GM21717 (cell line): Measurements from ENCODE around the gene GABRB2.
A peak's percentile ranks its signal among the peaks of the same experiment; 100 is the strongest.
"Not testable (repeated sequence)": the region's sequence is repeated elsewhere in the genome, so short reads cannot be mapped to it uniquely, and the experiment has no call there.

Experiments used
- ATAC-seq: cut with Tn5 transposase; IDR thresholded peaks from one replicate; pipeline ENCODE4 v1.9.1; 2021; ENCODE audit warnings: mild to moderate bottlenecking, moderate library complexity; ENCODE audit not compliant: unreplicated experiment

Gene GABRB2

DNA sequence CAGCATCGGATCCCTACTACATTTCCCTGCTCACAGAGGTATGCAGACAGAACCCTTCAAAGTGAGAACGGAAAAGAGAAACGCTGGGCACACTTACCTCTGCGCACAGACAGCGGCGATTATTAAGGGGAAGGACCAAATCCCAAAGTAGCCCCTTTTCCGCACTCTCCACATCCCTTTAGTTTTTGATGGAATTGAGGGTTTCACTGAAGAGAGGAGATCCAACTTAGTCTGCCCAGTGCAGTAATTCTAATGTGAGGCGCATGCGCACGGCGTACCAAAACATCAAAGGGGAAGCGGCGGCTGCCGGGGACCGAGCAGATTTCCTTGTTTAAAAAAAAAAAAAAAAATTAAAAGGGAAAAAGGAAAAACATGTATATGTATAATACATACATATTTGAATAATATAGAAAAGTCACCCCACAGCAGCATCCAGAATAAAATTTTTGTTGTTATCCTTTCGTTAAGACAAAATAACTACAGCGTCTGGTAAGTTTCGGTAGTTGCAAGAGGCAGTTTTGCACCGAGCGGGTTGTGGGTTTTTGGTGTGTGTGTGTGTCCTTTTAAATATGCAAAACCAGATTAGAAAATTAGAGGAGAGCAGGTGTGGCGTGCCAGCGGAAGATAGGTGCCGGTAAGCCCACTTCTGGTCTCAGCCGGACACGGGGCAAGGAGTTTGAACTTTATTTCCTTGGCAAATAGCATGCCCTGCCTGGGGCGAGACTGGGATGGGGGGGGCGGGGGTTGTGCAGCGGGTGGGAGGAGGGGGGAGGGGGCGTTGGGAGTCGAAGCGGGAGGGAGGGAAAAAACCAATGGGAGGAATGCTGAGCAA is at the start of gene GABRB2:
TSS of gene GABRB2 (minus strand) at position 256 of the 832 bp plus-strand sequence. CDS start at position 174, 82 bp downstream.
- peak; percentile 82 for ATAC-seq

DNA sequence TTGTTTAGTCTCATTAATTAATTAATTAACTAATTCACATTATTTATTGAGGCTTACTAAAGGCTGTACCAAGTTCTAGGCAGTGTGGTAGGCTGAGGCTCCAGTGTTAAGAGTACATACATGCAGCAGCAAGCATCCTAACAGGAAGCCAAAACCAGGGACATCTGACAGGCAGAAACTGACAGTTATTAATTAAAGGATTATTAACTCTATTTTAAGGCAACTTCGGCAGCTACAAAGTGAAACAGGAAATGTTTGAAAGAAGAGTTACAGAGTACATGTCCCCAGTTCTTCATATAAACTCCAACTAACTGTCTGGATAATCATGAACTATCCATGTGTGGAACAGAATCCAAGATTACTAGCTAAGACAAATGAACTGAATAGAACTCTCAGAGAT is 39.3 kb upstream of the GABRB2 start:
- ATAC-seq = no peak

DNA sequence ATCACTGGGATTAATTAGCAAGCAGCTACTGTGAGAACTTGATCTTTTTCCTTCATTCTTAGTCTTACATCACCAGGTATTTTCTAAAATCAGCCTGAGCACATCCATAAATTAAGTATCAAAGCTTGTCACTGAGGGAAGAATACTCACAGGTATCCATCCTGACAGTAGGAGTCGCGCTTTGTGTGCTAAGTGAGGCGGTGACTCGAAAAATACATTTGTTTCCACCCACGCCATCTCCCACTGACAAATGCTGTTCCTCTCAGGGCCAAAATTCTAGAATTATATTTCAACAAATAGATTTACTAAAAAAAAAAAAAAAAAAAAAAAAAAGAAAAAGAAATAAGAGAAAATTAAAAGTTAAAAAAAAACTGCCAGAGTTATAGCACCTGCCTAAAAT is 34.1 kb upstream of the GABRB2 start:
- no peak for ATAC-seq

DNA sequence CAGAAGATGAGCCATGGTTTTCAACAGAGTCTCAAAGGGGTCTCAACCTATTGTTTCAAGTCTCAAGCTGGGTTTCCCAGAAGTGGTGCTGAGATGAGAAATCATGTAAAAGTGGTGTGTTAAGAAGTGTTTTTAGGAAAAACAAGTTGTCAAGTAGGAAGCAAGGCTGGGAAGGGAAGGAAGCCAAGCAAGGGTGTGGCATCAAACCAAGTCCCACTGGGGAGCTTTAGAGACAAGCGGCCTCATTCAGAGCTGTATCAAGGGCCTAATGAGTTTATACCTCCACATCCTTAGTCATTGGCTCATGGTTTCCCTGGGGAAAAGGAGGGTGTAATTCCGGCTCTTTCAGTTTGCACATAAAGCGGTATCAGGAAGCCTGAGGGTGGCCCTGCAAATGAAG is 26.4 kb upstream of the GABRB2 start:
- ATAC-seq = no peak

DNA sequence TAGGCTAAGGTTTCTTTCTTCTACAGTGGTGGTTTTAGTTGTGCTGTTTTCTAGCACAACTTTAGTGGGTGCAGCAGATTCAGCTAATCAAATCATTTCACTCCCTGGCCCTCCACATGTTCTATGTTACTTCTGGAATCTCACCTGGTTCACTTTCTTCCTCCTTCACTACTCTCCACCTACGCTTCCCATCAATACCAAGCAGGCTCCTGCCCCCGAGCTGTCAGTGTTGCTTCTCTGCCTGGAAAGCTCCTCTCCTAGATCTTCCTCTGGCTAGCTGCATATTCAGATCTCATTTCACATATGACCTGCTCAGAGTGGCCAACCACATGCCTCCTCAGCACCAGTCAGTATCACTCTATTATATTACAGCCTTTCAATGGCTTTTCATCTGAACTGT is 19.6 kb upstream of the GABRB2 start:
- ATAC-seq = no peak

DNA sequence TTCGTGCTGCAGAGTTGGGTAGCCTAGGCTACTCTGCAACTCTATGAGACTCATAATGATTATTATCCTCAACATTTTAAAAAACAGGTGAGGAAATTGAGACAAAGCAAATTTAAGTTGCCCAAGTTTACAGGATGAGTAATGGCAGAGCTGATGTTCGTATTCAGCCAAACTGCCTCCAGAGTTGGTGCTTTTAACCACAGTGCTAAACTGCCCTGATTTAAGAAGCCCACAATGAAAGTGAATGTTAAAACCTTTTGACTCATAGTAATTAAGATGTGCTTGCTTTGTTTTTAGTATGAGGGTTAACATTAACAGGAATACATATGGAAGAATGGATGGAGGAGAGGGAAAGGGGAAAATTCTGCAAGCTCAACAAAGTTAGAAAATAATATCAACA is 15.9 kb upstream of the GABRB2 start:
- ATAC-seq = no peak

DNA sequence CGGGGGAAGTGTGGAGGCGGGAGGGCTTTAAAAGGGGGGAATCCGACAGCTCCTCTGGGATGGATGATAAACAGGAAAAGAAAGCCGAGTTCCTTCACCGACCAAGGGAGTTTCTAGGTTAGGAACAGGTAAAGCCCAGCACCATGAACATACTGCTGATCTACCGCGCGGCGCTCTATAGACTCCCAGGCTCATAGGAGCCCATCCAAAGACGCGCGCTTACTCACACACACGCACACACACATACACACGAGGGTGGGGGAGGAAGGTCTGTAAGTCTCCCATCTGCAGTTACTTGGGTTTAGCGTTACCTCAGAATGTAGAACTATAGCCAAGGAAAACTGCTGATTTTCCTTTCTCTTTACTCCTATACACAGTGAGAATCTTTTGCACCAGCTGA is 2.6 kb upstream of the GABRB2 start:
- ATAC-seq = no peak

DNA sequence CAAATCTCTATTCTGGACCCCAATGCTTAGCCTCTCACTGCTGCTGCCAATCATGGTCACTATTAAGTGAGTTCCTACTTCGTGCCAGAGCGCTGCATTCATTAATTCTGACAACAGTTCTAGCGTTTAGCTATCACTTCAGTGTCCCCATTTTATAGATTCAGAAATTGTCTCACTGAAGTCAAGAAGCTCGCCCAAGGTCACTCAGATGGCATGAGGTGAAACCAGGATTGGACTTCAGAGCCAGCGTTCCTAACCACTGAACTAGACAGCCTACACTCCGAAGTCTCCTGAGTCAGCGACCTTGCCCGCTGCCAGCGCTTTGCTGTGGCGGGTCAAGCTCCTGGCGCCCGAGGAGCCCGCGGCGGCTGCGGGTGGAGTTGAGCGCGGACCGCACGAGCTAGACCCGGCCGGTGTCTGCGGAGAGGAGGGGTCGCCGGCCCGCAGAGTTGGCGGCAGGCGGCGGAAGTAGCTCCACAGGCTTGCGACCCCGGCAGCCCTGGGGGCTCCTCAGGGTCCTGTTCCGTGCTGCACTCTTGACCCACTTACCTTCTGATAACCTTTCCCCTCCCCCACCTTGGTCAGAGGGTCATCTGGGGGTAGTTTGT is 2.1 kb upstream of the GABRB2 start:
- no peak for ATAC-seq

DNA sequence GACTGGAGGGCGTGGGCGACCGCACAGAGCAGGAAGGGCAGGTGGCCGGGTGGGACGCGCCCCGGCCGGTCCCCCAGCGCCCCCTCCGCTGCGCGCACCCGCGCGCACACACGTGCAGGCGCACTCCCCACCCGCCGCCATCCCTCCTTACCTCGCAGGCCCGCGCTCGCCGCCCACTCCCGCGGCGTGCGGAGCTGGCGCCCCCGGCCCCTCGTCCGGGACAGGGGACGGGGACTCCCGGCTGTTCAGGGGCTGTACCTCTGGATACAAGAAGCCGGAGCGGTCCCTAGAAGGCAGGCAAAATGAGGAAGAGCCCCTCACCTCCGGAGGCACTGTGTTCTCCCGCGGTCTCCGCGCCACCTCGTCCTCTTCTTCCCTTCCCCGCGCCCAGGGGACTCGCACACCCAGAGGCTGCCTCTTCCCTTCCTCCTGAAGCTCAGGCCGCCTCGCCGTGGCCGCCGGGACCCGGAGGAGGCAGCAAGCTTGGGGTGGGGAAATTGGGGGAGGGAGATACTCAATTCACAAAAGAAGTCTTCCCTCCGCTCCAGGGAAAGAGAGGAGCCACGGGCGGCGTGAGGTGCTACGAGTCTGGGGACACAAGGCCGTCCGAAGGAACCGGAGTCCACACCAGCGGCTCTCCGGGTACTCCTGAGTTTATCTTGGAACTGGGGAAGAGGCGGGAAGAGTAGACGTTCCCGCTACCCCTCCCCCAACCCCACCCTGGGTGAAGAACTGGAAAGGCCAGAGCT is 1.4 kb upstream of the GABRB2 start:
- ATAC-seq = no peak

DNA sequence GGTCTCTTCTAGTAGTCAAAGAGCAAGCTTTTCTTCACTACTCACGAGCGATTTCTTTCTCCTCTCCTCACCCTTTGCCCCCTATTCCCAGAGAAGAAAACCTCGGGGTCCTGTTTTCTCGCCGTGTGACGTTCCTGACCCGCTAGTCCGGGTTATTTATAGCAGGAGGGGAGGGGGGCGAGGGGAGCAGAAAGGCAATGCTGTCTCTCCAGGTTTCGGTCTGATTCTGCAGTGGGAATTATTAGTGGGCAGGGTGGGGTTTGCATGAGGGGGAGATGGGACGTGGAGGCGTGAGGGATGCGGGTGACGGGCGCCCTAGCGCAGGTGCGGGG is 847 bp upstream of the GABRB2 start:
- no peak for ATAC-seq

DNA sequence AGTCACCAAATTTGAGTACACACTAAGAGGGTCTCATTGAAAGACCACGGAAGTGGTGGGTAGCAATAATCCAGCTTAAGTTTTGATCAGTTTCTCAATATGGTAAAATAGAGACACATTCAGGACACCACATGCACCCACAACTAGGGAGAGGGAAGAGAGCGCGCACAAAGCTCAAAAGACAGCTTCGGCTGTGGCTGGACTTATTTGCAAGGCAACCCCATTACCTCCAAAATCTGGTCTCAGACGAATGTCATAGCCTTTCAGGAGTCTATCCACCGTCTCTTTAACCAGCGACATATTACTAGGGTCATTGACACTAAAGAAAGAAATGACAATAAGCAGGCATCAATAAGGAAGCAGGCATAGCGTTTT is 443 bp downstream of the GABRB2 start:
- ATAC-seq = peak; percentile 14

DNA sequence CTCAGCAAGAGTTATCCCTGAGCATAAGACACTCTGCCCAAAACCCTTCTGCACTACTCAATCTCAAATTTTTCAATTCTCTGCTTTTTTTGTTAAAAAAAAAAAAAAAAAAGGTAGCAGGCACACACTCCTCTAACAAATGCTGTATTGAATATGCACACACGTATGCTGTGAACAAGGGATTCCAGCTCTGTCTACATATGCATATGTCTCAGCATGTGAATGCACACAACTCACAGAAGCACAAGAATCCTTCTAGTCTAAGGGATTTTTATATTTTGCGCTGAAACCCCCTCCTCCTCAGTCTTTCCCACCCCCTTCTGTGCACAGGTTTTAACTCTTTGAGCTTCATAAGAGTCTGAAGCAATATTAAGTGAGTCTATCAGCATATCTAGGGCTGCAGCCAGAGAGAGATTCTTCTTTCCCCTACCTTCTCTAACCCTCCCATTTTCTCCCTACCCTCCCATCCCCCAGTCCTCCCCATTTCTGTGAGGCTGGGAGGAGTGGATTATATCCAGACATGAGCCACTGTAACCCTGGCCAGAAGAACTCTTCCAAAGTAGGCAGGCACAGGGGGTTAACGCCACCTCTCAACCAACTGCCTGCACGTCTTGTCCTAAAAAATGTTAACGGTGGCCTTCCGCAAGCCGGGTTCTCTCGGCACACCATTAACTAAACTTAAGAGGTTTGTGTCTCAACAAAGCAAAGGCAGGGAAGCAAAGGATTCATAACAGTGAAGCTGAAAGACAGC is 1.0 kb downstream of the GABRB2 start:
- ATAC-seq = no peak

DNA sequence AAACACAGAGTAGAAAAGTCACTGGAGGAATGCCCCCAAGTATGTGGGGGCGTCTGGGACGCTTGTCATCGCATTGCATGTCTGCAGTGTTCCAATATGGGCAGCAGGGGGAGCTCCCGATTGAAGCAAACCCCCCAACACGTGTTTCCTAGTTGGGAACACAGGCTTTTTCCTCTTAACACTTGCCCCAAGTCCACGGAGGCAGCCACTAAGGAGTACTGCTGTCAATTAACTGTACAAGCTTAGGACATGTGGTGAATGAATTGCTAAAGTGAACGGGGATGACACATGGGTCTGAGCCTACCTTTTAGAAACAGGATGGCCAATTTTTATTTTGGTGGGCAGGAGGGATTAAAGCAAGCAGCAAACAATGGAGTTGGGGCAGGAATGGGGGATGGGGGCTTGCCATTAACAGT is 2.2 kb downstream of the GABRB2 start:
- peak; percentile 54 for ATAC-seq

DNA sequence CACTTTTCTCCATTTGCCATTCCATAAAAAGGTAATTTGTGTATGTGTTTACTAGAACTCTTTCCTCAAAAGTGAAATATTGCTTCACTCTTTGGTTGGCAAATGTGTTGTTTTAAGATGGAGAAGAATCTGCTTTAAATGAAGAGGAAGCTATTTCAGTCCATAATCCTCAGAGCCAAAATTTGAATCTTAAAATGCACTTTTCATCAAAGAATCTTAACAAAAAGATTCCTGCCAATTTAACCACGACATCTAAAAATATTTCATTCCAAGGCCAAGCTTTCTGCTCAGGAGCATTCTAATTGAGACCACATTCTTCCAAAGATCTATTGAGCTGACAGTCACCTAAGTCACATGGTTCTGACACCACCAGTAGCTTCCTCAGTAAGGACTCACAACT is 7.5 kb downstream of the GABRB2 start:
- no peak for ATAC-seq

DNA sequence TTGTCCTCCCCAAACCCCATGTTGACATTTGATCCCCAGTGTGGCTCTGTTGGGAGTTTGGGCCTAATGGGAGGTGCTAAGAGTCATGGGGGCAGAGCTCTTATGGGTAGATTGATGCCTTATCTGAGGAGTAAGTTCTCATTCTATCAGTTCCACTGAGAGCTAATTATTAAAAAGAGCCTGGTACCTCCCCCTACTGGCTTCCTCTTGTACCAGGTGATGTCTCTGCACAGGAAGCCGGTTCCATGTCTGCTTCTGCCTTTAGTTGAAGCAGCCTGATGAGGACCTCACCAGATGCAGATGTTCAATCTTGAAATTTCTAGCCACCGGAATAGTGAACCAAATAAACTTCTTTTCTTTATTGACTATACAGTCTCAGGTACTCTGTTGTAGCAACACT is 10.8 kb downstream of the GABRB2 start:
- ATAC-seq = peak; percentile 85

DNA sequence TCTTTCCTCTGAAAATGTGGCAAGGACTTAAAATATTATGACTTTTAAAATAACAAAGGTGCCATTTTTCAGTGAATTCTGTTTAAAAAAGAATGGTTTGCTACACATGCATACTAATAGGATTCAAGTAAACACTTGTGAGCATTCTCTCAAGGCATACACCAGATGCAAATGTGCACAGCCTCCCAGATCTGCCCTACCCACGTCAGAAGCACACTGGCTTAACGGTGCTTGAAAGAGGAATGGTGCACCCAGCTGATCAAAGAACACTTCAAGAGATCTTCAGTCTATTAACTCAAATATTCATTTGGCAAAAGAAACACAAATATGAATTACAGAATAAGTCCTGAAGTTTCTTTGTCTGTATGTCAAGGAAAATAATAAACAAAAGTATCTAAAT is 15.8 kb downstream of the GABRB2 start:
- ATAC-seq = no peak

DNA sequence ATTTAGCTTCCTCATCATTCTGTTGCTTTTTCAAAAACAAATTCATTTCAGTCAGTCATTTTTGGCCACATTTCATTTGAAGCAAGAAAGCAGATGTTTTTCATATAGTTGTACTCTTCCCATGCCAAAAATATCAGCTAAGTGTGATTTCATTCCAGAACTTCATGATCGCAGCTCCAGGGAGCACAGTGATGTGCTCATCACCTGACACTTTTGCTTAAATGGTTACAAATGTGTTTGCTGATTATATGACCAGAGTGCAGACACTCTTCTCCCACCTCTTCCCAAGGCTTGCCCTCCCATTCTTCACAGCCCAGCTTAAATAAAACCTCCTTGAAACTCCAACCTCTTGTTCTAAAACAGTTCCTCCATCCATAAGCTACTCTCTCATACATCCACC is 32.6 kb downstream of the GABRB2 start:
- no peak for ATAC-seq

DNA sequence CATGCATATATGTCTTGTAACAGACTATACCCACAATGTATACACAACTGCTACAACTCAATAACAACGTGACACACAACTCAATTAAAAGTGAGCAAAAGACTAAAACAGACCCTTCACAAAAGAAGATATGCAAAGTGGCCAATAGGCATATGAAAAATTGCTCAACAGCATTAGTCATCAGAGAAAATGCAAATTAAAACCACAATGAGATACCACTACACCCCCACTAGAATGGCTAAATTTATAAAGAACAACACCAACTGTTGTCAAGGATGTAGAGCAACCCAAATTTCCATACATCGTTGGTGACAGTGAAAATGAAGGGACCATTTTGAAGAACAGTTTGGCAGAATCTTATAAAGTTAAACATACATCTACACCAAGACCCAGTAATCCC is 38.9 kb downstream of the GABRB2 start:
- ATAC-seq = no peak

DNA sequence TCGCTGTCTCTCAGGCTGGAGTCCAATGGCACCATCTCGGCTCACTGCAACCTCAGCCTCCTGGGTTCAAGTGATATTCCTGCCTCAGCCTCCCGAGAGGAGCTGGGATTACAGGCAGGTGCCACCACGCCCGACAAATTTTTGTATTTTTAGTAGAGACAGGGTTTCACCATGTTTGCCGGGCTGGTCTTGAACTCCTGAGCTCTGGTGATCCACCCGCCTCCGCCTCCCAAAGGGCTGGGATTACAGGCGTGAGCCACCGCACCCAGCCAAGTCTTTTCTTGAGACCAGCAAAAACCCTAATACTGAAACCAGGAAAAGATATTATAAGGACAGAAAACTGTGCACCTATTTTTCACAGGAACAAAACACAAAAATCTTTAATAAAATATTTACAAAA is 41.4 kb downstream of the GABRB2 start:
- not testable (repeated sequence) for ATAC-seq

DNA sequence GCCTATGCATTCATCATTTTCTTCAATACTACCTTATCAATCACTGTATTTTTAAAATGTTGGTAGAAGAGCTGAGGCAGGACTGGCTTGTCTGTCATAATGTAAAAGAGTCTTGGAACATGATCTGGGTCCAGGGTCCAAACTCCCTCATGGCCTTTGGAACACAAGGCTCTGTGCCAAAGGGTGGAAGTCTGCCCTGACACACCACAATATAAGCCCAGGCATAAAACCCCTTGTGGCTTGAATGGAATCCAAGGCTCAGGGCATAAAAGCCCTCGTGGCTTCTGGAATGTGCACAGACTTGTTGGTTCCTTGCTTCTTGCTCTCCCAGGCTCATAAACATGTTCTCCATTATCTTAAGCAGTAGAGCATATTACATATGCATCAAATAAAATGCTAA is 48.0 kb downstream of the GABRB2 start:
- no peak for ATAC-seq

DNA sequence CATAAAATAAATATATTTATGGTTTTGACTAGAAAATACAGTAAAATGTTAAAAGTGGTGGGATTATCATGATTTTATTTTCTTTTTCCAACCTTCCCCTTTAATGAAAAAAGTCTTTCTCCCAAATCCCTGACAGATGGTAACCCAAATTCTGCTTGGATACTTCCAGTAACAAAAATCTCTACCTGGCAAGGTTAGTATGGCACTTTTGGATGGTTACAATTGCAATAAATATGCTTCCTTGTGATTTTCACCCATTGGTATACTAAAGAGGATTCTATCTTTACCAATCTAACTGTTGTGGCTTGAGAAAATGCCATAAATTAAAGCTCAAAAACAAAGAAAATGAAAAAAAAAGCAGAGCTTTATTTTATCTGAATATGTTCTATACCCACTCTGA is 62.8 kb downstream of the GABRB2 start:
- no peak for ATAC-seq
